GM18520 (cell line): ENCODE results near the gene C2orf15.
"Not testable (repeated sequence)": the region's sequence is repeated elsewhere in the genome, so short reads cannot be mapped to it uniquely, and the experiment has no call there.

Experiments
- ATAC-seq: cut with Tn5 transposase; IDR thresholded peaks from one replicate; pipeline ENCODE4 v1.9.1; 2021; ENCODE audit not compliant: unreplicated experiment

Gene C2orf15

DNA sequence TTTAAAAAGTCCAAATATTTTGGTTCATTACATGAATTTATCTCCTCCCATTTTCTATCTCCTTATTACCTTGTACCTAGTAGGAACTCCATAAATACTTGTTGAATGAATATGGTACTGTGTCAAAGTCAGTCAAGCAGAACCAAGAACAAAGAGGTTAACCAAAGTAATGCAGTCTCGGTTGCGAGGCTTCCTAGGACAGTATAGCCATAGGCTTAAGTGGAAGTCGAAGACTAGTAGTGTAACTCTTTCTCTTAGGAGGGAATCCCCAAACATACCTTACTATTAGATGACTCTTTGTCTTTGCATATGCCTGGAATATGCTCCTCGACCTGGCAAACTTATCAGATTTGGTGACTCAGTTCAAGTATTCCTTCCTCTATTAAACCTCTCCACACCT is 18.1 kb downstream of the C2orf15 start:
- no peak for ATAC-seq

DNA sequence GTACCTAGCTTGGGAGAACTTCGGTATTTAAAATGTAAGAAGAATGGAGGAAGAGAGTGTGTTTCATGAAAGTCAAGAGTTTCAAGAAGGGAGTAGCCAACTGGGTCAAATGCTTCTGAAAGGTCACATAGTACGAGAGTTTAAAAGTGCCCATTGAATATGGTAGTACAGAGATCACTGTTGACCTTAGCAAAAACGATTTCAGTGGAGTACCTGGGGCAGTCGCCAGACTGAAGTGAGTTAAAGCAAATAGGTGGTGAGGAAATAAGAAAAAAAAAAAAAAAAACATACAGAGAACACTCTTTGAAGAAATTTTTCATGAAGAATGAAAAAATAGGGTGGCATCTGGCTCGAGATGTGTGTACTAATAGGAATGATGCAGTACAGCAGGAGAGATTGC is 24.7 kb downstream of the C2orf15 start:
- ATAC-seq, result no peak

DNA sequence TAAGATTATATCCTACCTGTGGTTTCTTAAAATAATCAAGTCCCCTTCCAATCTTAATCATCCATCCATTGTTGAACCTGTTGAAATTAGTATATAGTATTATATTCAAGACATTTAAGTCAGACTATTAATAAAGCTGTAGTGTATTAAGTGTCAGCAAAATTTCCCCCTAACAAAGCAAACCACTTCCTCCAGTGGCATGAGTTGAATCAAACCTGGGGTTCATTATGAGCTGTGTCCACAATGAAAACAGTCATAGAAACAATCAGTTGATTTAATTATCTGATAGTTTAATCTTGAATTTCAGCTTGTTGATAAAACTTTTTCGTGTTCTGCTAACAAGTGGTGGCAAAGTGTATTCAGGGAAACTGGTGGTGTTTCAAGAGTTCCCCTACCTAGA is 28.0 kb downstream of the C2orf15 start:
- no peak for ATAC-seq

DNA sequence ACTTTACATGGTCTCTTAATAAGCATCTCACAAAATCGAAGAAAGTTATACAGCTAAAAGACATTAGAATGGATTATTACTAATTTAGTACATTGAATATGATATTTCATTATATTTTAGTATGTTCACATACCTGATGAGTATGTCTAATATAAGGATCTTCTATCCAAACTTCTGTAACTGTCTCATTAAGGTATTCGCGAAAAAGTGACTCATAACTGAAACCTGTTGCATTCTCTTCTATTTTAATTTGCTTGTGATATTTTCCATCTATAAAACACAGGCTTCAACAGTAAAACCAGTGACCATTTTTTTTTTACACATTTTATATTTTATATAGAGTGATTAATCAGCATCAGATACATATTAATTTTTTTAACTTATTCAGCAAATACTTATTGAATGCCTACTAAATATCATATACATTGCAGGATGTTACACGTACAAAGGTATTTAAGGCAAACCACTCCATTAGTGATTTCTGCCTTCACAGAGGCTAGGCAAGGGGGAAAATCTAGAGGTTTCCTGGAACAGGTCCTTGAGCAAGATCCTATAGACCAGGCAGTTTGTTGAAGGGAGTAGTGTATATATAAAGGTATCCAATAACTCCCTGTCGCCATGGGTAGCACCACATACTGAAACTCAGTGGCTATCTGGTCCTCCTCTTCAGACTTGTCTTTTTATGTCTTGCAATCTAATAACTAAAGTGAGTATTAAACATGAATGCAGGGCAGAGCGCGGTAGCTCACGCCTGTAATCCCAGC is 30.1 kb downstream of the C2orf15 start:
- no peak for ATAC-seq

DNA sequence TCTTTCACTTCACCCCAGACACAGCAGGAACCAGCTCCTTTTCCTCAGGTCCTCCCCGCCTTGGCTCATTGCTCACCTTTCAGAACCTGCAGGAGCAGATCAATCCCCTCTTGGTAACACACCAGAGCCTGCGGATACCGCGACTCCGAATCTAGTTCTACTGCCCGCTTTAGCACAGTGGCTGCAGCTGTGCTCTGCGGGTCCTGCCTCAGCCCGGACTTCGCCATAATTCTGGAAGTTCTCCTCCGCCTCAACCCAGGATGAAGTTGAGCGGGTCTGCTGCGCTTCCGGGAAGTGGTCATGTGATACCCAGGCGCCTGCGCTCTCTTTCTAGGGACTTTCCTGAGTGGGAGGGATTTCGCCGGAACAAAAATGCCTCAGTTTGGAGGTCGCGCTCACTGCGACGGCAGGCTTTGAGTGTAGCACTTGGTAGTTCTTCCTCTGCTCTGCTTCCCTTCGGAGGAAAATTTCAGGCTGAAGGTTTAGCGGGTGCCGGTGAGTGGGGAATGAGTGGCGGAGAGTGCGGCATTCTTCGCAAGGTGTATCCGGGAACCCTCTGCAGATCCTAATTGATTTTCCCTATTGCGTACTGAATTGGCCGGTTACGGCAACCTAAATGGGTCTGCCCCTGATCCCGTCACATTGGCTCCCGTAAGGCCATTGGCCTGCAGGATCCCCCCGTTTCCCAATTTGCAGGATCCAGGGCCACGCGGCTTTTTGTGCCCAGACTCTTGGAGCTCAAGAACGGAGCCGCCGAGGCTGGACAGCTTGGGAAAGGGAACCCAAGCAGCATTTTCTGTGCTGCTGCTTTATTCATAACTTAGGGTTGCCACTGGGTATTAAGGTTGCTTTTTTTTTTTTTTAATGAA is 39.5 kb downstream of the C2orf15 start, which contains the start of the genes MITD1 and MRPL30:
MITD1 (minus strand) TSS at position 304 of the 869 bp plus-strand sequence; CDS start at position 227, 77 bp downstream.
MRPL30 (plus strand) TSS at position 430 of the 869 bp plus-strand sequence. CDS start 5,020 bp downstream, outside the sequence.
- ATAC-seq, result peak; percentile 91

DNA sequence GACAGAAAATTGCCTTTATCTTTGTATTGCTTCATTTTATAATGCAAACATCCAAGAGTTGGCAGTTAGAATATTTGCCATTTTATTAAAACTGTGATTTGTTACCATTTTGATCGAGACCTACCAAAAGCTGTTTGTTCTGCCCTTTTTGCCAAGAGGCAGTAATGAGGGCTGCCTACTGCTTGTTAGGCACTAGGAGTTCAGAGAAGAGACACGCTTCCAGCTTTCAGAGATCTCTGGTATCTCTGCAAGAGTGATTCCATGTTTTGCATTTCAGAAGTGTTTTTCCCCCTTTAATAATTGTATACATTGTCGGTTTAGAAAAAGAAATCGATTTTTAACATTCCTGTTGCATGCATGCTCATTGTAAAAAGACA is 40.1 kb downstream of the C2orf15 start:
- ATAC-seq, result no peak

DNA sequence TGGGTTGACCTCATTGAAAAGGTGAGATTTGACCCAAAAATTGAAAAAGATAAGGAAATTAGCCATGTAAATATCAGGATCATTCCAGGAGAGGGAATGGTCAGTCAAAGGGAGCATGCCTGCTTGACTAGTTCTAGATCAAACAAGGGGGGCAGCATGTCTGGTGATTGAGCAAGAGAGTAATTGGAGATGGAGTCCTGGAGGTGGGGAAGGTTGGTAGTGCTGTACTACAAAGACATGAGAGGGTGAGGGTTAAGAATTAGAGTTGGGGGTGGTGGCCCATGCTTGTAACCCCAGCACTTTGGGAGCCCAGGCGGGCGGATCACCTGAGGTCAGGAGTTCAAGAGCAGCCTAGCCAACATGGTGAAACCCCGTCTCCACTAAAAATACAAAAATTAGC is 41.5 kb downstream of the C2orf15 start:
- no peak for ATAC-seq

DNA sequence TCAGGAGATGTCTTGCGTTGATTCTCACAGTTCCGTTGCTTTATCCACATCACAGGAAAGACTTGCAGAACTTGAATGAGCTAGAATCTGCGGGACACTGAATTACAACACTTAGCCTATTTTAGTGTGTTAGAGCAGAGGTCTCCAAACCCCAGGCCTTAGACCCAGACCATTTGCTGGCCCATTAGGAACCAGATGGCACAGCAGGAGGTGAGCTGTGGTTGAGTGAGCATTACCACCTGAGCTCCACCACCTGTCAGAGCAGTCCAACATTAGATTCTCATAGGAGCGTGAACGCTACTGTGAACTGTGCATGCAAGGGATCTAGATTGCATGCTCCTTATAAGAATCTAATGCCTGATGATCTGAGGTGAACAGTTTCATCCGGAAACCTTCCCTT is 43.3 kb downstream of the C2orf15 start:
- no peak for ATAC-seq

DNA sequence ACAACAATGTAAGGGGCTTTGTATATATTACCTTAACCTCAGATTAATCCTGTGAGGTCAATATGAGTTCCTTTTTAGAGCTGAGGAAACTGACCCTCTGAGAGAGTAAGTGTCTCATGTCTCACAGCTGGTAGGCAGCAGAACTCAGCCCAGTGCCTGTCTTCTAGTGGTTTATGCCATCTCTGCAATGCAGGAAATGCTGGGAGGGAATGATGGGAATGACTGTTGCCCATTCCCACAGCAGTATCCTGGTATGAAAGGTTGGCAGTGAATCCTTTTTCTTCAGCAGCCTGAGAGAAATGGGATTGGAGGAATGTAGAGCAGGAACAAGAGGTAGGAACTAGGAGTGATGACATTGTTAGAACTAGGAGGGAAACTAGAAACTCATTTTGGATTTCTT is 45.5 kb downstream of the C2orf15 start:
- ATAC-seq, result no peak

DNA sequence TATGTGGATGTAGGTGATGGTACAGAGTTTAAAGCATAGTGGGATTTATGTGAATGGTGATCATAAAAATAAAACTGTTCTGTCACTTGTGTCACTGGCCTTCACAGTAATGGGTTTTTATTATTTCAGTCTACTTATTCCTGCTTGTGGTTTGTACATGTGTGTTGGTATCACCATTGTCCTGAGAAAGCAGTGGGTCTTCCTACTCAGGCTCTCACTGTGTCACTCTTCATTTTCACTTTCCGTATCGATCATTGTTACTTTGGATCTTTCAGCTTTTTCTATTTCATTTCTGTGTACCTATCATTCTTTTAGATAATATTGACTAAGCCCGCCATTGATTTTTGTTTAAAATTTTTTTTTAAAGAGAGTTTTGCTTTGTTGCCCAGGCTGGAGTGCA is 46.9 kb downstream of the C2orf15 start:
- no peak for ATAC-seq

DNA sequence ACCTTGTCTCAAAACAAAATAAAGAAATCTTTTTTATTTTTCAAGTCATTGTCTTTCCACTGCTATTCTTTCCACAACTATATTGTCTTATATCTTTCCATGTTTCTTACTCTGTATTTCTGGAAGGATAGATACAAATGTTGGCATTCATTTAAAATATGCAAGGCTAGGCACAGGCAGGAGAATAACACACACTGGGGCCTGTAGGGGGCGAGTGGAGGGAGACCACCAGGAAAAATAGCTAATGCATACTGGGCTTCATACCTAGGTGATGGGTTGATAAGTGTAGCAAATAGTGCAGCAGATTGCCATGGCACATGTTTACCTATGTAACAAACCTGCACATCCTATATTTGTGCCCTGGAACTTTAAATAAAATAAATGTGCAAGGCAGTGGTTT is 49.0 kb downstream of the C2orf15 start:
- no peak for ATAC-seq

DNA sequence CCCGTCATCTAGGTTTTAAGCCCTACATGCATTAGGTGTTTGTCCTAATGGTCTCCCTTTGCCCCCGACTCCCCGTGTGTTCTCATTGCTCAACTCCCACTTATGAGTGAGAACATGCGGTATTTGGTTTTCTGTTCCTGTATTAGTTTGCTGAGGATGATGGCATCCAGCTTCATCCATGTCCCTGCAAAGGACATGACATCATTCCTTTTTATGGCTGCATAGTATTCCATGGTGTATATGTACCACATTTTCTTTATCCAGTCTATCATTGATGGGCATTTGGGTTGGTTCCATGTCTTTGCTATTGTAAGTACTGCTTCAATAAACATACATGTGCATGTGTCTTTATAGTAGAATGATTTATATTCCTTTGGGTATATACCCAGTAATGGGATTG is 50.9 kb downstream of the C2orf15 start:
- not testable (repeated sequence) for ATAC-seq

DNA sequence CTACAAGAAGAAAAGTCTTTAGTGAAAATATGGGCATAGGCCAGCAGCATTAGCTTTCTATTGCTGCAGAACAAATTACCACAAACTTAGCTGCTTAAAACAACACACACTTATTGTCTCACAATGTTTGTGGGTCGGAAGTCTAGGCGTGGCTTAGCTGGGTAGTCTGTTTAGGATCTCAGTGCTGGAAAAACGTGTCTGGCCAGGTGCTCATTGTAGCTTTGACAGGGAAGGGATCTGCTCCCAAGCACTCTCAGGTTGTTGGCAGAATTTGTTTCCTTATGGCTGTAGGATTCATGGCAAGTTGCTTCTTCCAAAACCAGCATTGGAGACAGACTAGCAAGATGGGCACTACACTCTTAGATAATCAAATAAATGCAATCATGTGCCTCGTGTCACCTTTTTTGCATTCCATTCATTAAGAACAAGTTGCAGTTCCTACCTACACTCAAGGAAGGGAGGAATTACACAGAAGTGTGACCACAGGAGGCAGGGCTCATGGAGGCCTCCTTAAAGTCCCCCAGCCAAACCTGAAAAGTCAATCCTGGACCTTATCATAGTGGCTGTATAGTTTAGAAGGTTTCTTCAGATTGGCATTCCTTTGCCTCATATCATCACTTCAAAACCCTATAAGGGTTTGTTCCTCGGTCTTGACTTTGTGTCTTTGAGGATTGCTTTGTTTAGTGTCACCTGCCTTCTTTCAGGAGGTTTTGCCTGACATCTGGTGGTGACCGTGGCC is 56.8 kb downstream of the C2orf15 start:
- ATAC-seq, result no peak

DNA sequence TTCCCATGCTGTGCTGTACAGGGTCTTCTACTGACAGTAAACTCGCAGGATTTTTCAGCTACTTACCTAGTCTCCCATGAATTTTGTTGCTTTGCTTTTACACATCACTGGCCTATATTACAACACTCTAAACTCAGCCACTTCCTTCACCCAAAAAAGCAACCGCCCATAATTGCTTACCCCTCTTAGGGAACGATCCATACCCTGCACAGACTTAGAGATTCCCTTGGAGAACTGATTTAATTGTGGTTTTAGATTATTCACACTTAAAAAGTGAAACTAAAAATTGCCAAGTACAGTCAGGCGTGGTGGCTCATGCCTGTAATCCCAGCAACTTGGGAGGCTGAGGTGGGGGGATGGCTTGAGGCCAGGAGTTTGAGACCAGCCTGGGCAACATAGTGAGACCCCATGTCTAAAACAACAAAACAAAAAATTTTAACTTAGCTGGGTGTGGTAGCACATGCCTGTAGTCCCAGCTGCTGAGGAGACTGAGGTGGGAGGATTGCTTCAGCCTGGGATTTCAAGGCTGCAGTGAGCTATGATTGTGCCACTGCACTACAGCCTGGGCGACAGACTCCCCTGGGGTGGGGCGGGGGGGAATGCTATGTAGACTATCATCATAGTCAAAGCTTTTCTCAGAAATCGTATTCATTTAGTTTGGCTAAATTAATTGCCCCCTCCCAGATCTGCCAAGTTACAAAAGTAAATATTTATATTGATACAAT is 58.7 kb downstream of the C2orf15 start:
- no peak for ATAC-seq
